Loucy (cell line): ENCODE data around the gene PLA2G2F.

ENCODE experiments used
- EZH2phosphoT487 ChIP-seq: fragments of 200-600 bp; IDR thresholded peaks from 2 replicates; pipeline ENCODE4 v1.6.1; 2018; ENCODE audit warnings: antibody characterized with exemption, mild to moderate bottlenecking, moderate library complexity, borderline replicate concordance
- TF ChIP-seq, protein P1 (sequence below): fragments of 200-600 bp; sonication (generic); conservative IDR thresholded peaks from 2 replicates; pipeline ENCODE4 v1.5.1; 2014; ENCODE audit warnings: mild to moderate bottlenecking, antibody characterized with exemption, low read length

DNA sequence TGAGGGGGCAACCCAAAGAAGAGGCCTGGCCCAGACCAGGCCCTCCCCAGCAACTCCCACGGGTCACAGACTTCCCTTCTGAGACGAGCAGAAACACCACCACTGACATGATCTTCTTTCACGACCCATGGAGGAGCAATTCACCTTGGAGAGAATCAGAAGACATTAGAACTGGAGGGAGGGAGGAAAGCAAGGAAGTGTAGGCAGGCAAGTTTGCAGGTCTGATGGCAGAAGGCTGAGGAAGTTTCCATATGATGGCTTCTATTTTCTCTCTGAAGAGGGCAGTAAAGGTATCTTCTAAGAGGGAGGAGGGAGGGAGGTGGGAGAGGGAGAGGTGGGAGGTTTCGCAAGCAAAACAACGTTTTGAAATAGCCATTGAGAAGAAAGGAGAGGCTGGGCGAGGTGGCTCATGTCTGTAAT lies 45.4 kb downstream of the PLA2G2F start:
- TF ChIP-seq, protein P1, sequence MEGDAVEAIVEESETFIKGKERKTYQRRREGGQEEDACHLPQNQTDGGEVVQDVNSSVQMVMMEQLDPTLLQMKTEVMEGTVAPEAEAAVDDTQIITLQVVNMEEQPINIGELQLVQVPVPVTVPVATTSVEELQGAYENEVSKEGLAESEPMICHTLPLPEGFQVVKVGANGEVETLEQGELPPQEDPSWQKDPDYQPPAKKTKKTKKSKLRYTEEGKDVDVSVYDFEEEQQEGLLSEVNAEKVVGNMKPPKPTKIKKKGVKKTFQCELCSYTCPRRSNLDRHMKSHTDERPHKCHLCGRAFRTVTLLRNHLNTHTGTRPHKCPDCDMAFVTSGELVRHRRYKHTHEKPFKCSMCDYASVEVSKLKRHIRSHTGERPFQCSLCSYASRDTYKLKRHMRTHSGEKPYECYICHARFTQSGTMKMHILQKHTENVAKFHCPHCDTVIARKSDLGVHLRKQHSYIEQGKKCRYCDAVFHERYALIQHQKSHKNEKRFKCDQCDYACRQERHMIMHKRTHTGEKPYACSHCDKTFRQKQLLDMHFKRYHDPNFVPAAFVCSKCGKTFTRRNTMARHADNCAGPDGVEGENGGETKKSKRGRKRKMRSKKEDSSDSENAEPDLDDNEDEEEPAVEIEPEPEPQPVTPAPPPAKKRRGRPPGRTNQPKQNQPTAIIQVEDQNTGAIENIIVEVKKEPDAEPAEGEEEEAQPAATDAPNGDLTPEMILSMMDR, result peak; percentile 36
- TF ChIP-seq EZH2phosphoT487, result no peak
